GM12875 (cell line): ENCODE data around the gene PDIA3.
A peak's percentile ranks its signal among the peaks of the same experiment; 100 is the strongest.
"Not testable (repeated sequence)": the region's sequence is repeated elsewhere in the genome, so short reads cannot be mapped to it uniquely, and the experiment has no call there.

Source experiments
- H3K4me3 ChIP-seq: one replicate; pipeline ENCODE4 v1.5.1; 2011; ENCODE audit warnings: low read depth, low read length, control low read depth
- CTCF ChIP-seq: IDR thresholded peaks from 2 replicates; pipeline ENCODE4 v1.5.1; 2011; ENCODE audit warnings: low read depth, mild to moderate bottlenecking, control low read depth, inconsistent platforms, low read length, moderate library complexity, borderline replicate concordance; ENCODE audit not compliant: insufficient read depth

The PDIA3 gene

DNA sequence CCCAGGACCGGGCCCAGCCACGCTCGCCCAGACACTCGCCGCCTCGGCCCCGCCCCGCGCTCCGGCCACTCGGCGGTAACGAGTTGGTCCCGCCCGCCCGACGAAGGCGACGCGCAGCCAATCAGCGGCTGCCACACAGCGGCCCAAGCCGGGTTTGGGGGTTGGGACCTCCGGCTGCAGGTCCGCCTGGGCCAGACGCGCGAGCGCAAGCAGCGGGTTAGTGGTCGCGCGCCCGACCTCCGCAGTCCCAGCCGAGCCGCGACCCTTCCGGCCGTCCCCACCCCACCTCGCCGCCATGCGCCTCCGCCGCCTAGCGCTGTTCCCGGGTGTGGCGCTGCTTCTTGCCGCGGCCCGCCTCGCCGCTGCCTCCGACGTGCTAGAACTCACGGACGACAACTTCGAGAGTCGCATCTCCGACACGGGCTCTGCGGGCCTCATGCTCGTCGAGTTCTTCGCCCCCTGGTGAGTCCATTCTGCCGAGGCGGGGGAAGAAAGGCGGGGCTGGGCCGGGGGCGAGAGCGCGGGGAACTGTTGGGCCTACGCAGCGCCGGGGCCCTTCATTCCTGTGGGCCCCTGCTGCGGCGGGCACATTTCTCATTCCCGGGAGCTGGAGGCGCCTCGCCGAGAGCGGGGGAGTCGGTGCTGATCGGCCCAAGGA is at the start of gene PDIA3:
Gene PDIA3, plus strand, starts transcription at position 194 of the 658 bp plus-strand sequence. Its CDS starts 102 bp downstream, at position 296.
- peak within 1 kb of the TSS; percentile 89 for H3K4me3 ChIP-seq

- H3K4me3 ChIP-seq = no peak overlapping the region
- no peak for TF ChIP-seq CTCF
Measured at GRCh38 chr15:43702174-43702573, 44.1 kb upstream of the PDIA3 start.

GRCh38 chr15:43702701-43703424 is 43.4 kb upstream of the PDIA3 start:
- TF ChIP-seq CTCF = no peak
- H3K4me3 ChIP-seq = no peak overlapping the region

- H3K4me3 ChIP-seq = not testable (repeated sequence)
Measured at GRCh38 chr15:43710431-43711131, 35.7 kb upstream of the PDIA3 start.

DNA sequence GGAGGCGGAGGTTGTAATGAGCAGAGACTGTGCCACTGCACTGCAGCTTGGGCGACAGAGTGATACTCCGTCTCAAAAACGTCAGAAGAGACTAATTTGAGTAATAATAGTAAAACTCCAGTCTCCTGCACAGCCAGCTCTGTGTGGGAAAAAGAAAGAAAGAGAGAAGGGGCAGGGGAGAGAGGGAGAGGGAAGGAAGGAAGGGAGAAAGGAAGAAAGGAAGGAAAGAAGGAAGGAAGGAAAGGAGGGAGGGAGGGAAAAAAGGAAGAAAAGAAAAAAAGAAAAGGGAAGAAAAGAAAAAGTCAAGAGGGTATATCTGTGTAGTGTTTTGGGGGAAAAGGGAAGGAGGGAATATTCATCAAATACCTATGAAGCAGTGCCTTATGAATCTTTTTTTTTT is 23.1 kb upstream of the PDIA3 start:
- no peak for TF ChIP-seq CTCF
- no peak overlapping the region for H3K4me3 ChIP-seq

GRCh38 chr15:43726306-43726705 is 19.9 kb upstream of the PDIA3 start:
- H3K4me3 ChIP-seq = not testable (repeated sequence)

DNA sequence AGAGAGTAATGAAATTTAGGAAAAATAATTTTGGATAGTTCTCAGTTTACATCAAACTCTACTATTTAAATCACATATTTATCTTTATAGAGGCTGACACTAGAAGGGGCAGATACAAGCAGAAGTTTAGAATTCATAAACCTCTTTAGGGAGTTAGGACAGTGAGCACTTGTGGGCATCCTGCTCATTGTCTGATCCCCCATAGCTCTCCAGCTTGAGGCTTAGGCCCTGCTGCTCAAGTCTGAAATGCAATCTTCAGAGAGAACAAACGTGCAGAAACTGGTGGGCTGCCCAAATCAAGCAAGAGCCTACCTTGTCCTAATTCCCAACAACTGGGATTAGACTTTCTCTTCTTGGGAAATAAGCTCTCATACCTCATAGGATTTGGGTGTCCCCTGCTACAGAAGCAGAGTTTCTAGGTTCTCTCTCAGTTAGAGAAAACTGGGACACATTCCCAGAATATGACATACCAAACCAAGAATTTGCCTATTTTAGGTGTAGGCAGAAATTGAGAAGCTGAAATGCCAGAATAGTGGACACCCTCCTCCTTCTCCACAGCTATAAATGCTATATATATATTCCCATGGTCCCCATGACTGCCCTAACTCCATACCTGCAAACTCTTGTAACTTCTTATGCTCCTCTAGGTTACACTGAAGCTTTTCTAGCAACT is 18.0 kb upstream of the PDIA3 start:
- not testable (repeated sequence) for H3K4me3 ChIP-seq

DNA sequence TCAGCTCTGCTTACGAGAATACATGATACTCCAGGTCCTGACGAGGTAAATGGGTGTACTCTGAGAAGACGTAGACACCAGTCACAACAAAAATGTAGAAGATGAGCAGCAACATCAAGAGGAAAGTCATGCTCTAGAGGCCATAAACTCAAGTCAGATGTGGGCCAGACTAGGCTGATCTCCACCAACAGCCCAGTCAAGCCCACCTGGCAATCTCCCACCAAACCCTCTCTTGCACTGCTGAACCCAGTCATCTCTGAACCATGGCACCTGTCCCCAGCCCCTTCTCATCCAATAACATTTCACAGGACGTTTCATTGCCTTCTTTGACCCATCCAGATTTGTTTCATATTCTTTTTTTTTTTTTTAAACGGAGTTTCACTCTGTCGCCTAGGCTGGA is 10.8 kb upstream of the PDIA3 start:
- no peak for TF ChIP-seq CTCF
- no peak overlapping the region for H3K4me3 ChIP-seq

DNA sequence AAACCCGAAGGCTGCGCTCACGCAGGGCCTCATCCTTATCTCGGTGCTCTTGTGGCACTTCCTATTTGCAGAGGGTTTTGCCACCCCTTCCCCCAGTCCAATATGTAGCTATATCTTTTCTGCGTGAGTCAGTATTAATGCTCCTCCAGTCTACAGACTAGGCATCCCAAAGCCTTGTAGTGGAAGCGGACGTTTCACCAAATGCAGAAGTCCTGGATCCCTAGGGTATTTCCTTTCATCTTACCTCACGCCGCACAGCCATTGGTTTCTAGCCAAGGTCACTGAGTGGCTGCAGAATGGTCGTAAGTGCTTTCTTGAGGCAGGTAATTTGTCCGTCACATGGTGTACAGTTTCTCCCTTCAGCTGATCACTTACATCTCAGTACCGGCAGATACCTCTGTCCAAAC is 668 bp downstream of the PDIA3 start:
- H3K4me3 ChIP-seq = peak overlapping the region; percentile 89
